Vagina (tissue), 2 donors: ENCODE measurements around the gene SDK2.

Experiments used
- POLR2A ChIP-seq, 2 donors: fragments of 450-650 bp; IDR thresholded peaks; one replicate each; pipeline ENCODE4 v1.6.1; 2017; ENCODE audit warnings: antibody characterized with exemption in 2 of 2, mild to moderate bottlenecking in 2 of 2, moderate library complexity in 2 of 2
- POLR2AphosphoS5 ChIP-seq, 2 donors: sonication (generic); formaldehyde crosslinking; IDR thresholded peaks; one replicate each; pipeline ENCODE4 v1.9.0; 2017; ENCODE audit warnings: antibody characterized with exemption in 2 of 2, mild to moderate bottlenecking in 2 of 2, low read depth in 1 of 2; ENCODE audit not compliant: insufficient read depth in 1 of 2
- TF ChIP-seq, protein P1 (sequence below), 3 experiments: fragments of 450-650 bp in 2 of 3; fragments of 200-600 bp in 1 of 3; sonication (generic) in 1 of 3; IDR thresholded peaks; one replicate each; pipeline ENCODE4 v1.5.1; 2017 to 2019; ENCODE audit warnings: antibody characterized with exemption in 3 of 3, mild to moderate bottlenecking in 2 of 3, moderate library complexity in 2 of 3

DNA sequence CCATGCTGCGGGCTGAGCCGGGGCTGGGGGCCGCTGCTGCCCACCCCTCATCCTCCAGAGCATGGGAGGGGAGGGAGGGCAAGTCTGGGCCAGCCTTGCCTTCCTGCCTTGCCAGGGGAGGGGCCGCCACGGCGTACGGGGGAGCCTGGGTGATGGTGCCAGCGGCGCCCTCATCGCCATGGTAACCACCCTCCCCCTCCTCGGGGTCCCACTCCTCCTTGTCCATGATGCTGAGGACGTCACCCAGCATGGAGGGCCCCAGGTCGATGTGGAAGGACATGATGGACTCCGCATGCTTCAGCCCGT, 358.7 kb downstream of the SDK2 start:
- TF ChIP-seq, protein P1, sequence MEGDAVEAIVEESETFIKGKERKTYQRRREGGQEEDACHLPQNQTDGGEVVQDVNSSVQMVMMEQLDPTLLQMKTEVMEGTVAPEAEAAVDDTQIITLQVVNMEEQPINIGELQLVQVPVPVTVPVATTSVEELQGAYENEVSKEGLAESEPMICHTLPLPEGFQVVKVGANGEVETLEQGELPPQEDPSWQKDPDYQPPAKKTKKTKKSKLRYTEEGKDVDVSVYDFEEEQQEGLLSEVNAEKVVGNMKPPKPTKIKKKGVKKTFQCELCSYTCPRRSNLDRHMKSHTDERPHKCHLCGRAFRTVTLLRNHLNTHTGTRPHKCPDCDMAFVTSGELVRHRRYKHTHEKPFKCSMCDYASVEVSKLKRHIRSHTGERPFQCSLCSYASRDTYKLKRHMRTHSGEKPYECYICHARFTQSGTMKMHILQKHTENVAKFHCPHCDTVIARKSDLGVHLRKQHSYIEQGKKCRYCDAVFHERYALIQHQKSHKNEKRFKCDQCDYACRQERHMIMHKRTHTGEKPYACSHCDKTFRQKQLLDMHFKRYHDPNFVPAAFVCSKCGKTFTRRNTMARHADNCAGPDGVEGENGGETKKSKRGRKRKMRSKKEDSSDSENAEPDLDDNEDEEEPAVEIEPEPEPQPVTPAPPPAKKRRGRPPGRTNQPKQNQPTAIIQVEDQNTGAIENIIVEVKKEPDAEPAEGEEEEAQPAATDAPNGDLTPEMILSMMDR (IDR thresholded peaks at IDR 0.05): no peak
- TF ChIP-seq POLR2A (IDR thresholded peaks at IDR 0.05): no peak
- TF ChIP-seq POLR2AphosphoS5 (IDR thresholded peaks at IDR 0.05; ENCODE audit: insufficient read depth in 1 of 2, low read depth in 1 of 2): no peak
